WERI-Rb-1 (cell line): ENCODE data around the gene PPP3R1.

ENCODE experiments used
- DNase-seq: peaks from one replicate; pipeline ENCODE4 v3.0.0-alpha.2; 2020
- H3K27ac ChIP-seq: fragments of 250-450 bp; sonication (Bioruptor Pico); 2 replicates; pipeline ENCODE4 v1.5.1; 2020; ENCODE audit warnings: mild to moderate bottlenecking, moderate library complexity
- H3K27me3 ChIP-seq: fragments of 250-450 bp; sonication (Bioruptor Pico); 2 replicates; pipeline ENCODE4 v1.5.1; 2021; ENCODE audit warnings: mild to moderate bottlenecking, low read depth, moderate library complexity; ENCODE audit not compliant: insufficient read depth, severe bottlenecking
- H3K36me3 ChIP-seq: fragments of 250-450 bp; sonication (Bioruptor Pico); 2 replicates; pipeline ENCODE4 v1.5.1; 2020; ENCODE audit warnings: mild to moderate bottlenecking, moderate library complexity
- H3K4me3 ChIP-seq: 2 replicates; pipeline ENCODE4 v1.5.1; 2011; ENCODE audit warnings: low read depth, mild to moderate bottlenecking, control low read depth, low read length
- H3K9me3 ChIP-seq: fragments of 250-450 bp; sonication (Bioruptor Pico); 2 replicates; pipeline ENCODE4 v1.5.1; 2021; ENCODE audit warnings: mild to moderate bottlenecking, moderate library complexity; ENCODE audit not compliant: severe bottlenecking
- TF ChIP-seq, protein P1 (sequence below): IDR thresholded peaks from 2 replicates; pipeline ENCODE4 v1.5.1; 2011; ENCODE audit warnings: low read depth, mild to moderate bottlenecking, control low read depth, inconsistent platforms, low read length

PPP3R1 gene

DNA sequence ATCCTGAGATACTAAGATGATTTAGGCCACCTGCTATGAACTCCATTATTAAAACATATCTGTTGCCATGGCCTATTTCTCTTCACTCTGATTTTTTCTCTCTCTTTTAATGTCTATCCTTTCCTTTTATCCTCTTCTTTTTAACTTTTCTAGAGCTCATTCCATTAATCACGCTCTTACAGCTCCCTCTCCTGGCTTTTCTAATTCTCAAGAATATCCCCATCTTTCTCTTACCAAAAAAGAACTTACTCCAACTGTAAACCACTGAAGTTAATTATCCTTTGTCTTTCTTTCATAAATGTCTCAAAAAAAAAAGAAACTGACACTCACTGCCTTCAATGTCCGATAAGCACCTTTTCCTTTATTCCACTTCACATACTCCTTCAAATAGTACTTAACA is 7.9 kb downstream of the PPP3R1 start:
- no peak for DNase-seq
- peaks cover 20% of the 10 kb centered on the region for H3K36me3 ChIP-seq
- TF ChIP-seq, protein P1, sequence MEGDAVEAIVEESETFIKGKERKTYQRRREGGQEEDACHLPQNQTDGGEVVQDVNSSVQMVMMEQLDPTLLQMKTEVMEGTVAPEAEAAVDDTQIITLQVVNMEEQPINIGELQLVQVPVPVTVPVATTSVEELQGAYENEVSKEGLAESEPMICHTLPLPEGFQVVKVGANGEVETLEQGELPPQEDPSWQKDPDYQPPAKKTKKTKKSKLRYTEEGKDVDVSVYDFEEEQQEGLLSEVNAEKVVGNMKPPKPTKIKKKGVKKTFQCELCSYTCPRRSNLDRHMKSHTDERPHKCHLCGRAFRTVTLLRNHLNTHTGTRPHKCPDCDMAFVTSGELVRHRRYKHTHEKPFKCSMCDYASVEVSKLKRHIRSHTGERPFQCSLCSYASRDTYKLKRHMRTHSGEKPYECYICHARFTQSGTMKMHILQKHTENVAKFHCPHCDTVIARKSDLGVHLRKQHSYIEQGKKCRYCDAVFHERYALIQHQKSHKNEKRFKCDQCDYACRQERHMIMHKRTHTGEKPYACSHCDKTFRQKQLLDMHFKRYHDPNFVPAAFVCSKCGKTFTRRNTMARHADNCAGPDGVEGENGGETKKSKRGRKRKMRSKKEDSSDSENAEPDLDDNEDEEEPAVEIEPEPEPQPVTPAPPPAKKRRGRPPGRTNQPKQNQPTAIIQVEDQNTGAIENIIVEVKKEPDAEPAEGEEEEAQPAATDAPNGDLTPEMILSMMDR: no peak

GRCh38 chr2:68241732-68242131 is 10.6 kb downstream of the PPP3R1 start:
- Histone ChIP-seq H3K9me3 (no peaks in the 10 kb centered on the region), H3K27ac (no peak overlapping the region), H3K36me3 (peaks cover 5% of the 10 kb centered on the region; the same call in 1 of the 2 replicates), H3K4me3 (no peak overlapping the region), H3K27me3 (no peaks in the 10 kb centered on the region)
- TF ChIP-seq, protein P1: no peak
- DNase-seq: no peak

More for the DNA sequence above, 7.9 kb downstream of the PPP3R1 start:
- Histone ChIP-seq H3K27ac (no peak overlapping the region), H3K27me3 (no peaks in the 10 kb centered on the region), H3K9me3 (no peaks in the 10 kb centered on the region), H3K4me3 (no peak overlapping the region)

DNA sequence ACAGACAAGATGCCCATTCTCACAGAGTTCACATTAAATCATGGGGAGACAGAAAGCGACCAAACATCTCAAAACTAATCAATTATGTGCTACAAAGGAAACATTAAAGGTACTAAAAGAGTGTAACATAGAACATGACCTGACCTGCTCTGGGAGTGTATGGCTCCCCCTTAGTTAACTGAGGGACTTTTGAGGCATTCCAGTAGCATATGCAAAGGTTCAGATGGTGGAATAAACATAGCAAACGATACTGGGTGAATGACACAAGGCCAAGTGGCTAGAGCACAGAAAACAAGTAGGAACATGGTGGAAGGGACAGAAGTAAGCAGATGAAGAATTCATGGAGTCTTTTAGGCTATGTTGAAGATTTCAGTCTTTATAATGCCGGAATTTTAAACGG is 11.9 kb downstream of the PPP3R1 start:
- no peak overlapping the region for H3K4me3 ChIP-seq
- no peaks in the 10 kb centered on the region for H3K9me3 ChIP-seq
- no peak for DNase-seq
- TF ChIP-seq, protein P1: no peak
- H3K27me3 ChIP-seq: no peaks in the 10 kb centered on the region
- no peak overlapping the region for H3K27ac ChIP-seq
- peaks cover 5% of the 10 kb centered on the region; the same call in 1 of the 2 replicates for H3K36me3 ChIP-seq

GRCh38 chr2:68238955-68239822 is 13.1 kb downstream of the PPP3R1 start:
- H3K4me3 ChIP-seq: no peak overlapping the region
- no peak for DNase-seq

GRCh38 chr2:68237976-68238580 is 14.3 kb downstream of the PPP3R1 start:
- H3K36me3 ChIP-seq: no peaks in the 10 kb centered on the region; the same call in 1 of the 2 replicates
- no peak overlapping the region for H3K27ac ChIP-seq
- H3K27me3 ChIP-seq: no peaks in the 10 kb centered on the region
- TF ChIP-seq, protein P1: no peak
- no peaks in the 10 kb centered on the region for H3K9me3 ChIP-seq
- no peak for DNase-seq
- H3K4me3 ChIP-seq: no peak overlapping the region

More at GRCh38 chr2:68238955-68239822, 13.1 kb downstream of the PPP3R1 start:
- TF ChIP-seq, protein P1: no peak
- Histone ChIP-seq H3K27ac (no peak overlapping the region), H3K36me3 (no peaks in the 10 kb centered on the region; the same call in none of the 2 replicates), H3K27me3 (no peaks in the 10 kb centered on the region), H3K9me3 (no peaks in the 10 kb centered on the region)
